ENCODE measurements around the gene ZNF23.

The ZNF23 gene

DNA sequence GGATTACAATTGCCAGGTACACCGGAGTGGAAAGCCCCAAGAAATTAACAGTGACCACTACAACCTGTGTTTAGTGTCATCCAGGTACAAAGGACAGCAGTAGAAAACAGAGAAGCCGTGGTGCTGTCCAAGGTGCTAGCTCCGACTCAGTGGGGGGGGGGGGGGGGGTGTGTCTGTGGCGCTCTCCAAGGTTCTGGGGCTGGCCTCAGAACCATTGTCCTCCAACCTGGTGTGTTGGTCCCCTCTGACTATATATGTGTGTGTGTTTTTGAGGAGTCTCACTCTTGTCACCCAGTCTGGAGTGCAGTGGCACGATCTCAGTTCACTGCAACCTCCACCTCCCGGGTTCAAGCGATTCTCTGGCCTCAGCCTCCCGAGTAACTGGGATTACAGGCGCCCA lies 5.8 kb upstream of the ZNF23 start:
- DNase-seq, result no peak

GRCh38 chr16:71464231-71464630 lies 2.2 kb upstream of the ZNF23 start:
- DNase-seq, result no peak

- DNase-seq, result no peak
Measured at GRCh38 chr16:71460941-71461340, 1.1 kb downstream of the ZNF23 start.

DNA sequence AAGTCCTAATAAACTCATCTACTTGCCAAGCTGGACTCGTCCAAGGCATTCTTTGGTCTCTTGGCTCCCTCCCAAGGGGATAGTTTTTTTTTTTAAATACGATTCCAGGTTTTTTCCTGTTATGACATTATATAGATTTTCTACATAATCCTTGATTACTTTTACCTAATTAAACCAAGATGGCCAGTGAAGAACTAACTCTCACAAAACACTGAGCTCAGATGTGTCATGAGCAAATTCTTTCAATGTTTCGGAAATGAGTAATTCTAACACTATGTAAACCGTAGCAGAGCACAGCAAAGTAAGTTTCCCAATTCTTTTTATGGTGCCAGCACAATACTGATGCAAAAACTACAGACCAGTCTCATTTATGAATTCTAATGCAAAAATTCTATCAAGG lies 1.8 kb downstream of the ZNF23 start:
- DNase-seq, result no peak

GRCh38 chr16:71459510-71459909 lies 2.5 kb downstream of the ZNF23 start:
- DNase-seq, result no peak

DNA sequence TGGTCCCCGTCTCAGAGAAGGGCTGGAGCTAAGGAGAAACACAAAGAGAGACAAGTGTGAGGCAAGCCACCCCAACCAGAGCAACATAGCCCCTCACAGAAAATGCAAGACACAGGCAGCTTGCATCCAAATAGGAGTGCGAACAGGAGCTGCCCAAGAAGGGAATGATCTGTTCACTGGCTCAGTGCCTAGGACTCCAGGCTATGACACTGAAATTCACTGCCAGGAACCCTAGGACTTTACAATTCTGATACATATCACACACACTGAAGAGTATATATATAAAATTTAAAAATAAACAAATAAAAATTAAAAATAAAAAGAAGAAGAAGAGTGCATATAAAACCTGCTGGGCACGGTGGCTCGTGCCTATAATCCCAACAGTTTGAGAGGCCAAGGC lies 5.2 kb downstream of the ZNF23 start:
- DNase-seq, result no peak

DNA sequence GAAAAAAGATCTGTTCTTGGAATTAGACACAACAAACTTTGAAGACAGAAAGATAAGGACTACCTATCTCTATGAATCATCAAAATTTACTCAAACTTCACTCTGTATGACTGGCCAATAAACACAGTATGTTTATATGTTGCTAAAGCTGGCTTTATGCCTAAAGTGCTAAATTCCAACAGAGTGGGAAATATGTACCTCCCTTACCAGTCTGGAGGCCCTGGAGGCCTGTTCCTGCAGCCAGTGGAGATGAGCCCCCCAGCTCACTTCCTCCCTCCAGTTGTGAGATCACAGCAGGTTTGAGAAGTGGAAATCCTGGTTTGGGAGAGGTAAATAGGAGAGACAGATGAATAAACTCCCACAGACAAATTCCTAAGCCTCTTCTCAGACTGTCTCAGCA lies 9.0 kb downstream of the ZNF23 start:
- DNase-seq, result no peak

DNA sequence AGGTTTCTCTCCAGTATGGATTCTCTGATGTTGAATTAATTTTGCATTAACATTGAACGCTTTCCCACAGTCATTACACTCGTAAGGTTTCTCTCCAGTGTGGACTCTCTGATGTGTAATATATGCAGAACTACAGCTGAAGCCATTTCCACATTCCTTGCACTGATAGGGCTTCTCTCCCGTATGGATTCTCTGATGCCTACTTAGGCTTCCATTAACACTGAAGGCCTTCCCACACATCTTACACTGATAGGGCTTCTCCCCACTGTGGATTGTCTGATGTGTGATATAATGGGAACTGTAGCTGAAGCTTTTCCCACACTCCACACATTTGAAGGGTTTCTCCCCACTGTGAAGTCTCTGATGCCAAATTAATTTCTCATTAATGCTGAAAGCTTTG lies 13.0 kb downstream of the ZNF23 start:
- no peak for DNase-seq

GRCh38 chr16:71448274-71448866 lies 13.7 kb downstream of the ZNF23 start:
- no peak for DNase-seq

GRCh38 chr16:71443714-71444113 lies 18.3 kb downstream of the ZNF23 start:
- no peak for DNase-seq

GRCh38 chr16:71442051-71442440 lies 20.0 kb downstream of the ZNF23 start, which contains the start of gene TLE7:
TLE7 (minus strand) TSS chr16:71442054; CDS start chr16:71433324, 8,730 bp downstream.
- no peak for DNase-seq

DNA sequence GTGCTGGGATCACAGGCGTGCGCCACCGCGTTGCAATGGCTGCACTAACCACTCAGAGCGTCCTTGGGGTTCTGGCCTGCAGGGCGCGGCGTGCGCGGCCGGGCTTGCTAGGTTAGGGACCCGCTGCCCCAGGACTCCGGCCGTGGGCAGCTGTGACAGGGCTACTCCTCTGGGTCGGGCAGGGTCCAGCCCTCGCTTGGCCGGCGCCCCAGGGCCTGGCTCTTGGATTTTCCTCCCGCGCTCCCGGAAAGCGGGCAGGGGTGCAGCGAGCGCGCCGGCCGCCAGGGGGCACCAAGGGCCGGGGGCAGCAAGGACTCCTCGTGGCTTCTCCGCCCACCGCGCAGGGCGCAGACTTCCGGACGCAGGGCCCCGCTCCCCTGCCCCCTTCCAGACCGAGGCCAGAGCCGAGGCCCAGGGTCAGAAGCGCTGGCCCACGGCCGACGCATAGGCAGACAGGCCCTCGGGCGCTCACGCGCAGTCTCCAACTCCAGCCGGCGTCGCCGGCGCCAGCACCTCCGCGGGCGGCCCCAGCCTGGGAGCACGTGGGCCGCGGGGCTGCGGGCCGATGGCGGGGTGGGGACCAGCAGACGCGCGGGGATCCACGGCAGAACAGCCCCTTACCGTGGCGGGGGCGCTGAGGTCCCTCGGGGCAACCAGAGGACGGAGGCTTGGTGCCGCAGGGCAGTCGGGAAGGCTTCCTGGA lies 20.5 kb downstream of the ZNF23 start:
- DNase-seq, result no peak

- DNase-seq, result no peak
Measured at GRCh38 chr16:71440669-71441347, 21.2 kb downstream of the ZNF23 start.

DNA sequence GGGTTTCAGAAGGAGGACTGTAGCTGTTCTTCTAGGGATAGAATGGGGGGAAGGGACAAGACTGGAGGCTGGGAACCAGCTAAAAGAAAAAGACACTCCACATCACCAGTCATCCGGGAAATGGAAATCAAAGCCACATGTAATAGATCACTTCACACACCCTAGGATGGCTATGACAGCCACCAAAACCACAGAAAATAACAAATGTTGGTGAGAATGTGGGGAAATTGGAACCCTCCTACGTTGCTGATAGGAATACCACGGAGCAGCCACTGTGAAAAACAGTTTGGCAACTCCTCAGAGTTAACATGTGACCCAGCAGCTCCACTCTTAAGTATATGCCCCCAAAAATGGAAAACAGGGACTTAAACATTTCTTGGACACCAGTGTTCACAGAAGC lies 22.5 kb downstream of the ZNF23 start:
- no peak for DNase-seq

GRCh38 chr16:71436473-71436872 lies 25.6 kb downstream of the ZNF23 start:
- no peak for DNase-seq

- DNase-seq, result no peak
Measured at GRCh38 chr16:71432906-71433305, 29.1 kb downstream of the ZNF23 start.

DNA sequence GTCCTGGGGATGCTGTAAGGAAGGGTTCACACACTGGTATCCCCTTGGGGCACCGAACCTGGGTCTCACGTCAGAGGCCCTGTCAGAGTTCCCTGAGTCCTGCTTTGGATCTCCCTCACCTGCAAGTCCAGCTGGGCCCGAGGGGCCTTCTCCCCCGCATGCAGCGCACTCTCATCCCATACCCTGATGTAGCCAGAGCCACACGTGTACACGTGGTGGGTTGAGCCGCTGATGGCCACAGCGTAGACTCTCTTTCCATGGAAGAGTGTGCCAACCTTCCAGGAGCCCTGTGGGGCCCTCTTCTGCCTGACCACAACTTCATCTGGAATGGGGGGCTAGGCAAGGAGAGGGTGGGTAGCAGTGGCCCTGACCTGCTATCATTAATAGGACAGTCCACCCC lies 30.1 kb downstream of the ZNF23 start:
- no peak for DNase-seq

DNA sequence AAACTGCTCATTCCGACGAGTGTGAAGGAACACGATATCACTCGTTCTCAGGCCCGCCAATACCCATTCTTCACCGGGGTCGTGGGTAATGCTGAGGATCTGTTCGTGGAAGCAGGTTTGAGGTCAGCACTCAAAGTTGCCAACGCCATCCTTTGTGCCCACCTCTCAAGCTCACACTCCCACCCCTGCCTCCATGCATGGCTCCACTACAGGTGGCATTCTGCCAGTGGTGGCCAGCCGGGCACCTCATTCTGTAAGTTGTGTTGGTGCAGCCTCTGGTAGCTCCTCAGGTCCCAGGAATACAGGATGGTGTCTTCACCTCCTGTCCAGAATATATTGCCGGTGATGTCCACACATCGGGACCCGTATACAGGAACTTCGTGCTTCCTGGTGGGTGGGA lies 30.9 kb downstream of the ZNF23 start:
- DNase-seq, result no peak

GRCh38 chr16:71430744-71431143 lies 31.3 kb downstream of the ZNF23 start:
- DNase-seq, result no peak

- DNase-seq, result no peak
Measured at GRCh38 chr16:71429581-71429980, 32.5 kb downstream of the ZNF23 start.

GRCh38 chr16:71428883-71429282 lies 33.2 kb downstream of the ZNF23 start:
- DNase-seq, result no peak

DNA sequence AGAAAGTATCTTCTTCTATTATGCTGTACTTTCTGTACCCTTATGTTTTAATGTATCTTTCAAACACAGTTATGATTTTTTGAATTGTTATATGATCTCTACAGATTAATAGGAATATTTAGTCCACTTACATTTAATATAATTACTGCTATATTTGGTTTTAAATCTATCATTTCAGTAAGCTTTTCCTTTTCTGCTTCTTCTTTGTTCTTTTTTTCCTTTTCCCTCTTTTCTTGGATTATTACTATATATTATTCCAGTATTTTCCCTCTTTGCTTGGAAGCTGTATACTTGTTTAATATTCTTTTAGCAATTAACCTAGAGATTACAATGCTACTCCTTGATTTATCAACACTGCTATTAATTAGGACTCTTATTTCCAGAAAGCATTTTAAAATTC lies 33.7 kb downstream of the ZNF23 start:
- no peak for DNase-seq

DNA sequence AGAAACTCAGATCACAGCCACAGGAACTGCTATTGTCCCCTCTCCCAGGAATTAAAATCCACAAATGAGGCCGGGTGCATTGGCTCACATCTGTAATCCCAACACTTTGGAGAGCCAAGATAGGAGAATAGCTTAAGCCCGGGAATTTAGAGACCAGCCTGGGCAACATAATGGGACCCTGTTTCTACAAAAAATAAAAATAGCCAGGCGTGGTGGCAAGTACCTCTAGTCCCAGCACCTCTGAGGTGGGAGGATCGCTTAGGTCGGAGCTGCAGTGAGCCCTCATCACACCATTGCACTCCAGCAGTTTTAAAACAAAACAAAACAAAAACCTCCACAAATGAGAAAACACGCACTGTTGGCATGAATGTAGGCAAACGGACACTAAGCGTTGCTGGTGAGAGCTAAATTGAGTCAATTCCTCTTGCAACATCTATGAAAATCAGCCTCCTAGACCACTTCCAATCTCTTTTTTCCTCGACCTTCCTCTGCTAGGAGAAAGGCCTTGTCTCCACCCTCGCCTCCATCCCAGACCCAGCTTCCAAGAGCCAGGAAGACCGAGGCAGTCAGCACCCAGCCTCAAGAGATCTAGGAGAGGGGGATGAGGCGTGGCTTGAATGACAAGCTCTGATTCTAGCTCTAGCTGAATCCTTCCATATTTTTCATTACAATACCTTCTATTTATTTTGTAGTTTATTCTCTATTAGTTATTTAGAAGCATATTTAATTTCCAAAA lies 35.0 kb downstream of the ZNF23 start:
- DNase-seq, result no peak
